ENCODE data around the gene MAEA.

MAEA gene

GRCh38 chr4:1374706-1375045 is 85.0 kb downstream of the MAEA start:
- Histone ChIP-seq H3K4me3 (ENCODE audit: low read length) (no peak overlapping the region), H3K27ac (ENCODE audit: low read length) (no peak overlapping the region), H3K4me1 (ENCODE audit: control insufficient read depth, low read depth, low read length) (no peaks in the 10 kb centered on the region), H3K9ac (ENCODE audit: low read length) (no peak overlapping the region), H3K9me3 (ENCODE audit: control insufficient read depth, low read depth, low read length) (no peaks in the 10 kb centered on the region), H3K27me3 (ENCODE audit: control insufficient read depth, insufficient read depth, low read length) (no peaks in the 10 kb centered on the region), H3K36me3 (ENCODE audit: control insufficient read depth, low read depth, low read length) (no peaks in the 10 kb centered on the region)

DNA sequence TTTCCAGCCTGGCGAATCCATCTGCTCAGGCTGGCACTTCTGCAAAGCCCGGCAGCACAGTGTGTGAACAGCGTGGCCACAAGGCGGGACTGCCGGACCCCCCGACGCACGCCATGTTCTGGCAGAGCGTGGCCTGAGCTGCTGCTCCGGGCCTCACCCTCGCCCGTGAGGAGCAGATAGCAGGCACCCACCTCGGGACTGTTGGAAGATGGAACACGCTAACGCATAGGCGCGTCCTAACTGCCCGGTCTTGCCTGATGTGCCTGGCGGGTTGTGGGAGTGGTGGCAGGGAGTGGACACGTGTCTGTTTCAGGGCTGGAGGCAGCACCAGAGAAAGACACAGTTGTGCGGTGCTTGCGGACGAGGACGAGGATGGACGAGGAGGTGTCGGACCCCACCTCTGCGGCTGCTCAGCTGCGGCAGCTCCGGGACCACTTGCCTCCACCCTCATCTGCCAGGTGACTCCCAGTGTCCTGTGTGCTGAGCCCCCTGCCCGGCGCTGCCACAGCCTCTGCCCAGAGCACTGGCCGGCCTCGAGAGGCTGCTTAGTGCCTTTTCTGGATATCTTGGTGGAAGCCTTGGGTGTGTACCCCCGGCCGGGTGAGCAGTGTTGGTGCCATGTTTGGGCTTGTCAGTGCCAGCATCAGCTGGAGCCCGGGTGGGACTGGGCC is 85.5 kb downstream of the MAEA start:
- Histone ChIP-seq H3K9ac (ENCODE audit: low read length) (no peak overlapping the region), H3K27me3 (ENCODE audit: control insufficient read depth, insufficient read depth, low read length) (no peaks in the 10 kb centered on the region), H3K36me3 (ENCODE audit: control insufficient read depth, low read depth, low read length) (no peaks in the 10 kb centered on the region), H3K4me3 (ENCODE audit: low read length) (no peak overlapping the region), H3K27ac (ENCODE audit: low read length) (no peak overlapping the region), H3K4me1 (ENCODE audit: control insufficient read depth, low read depth, low read length) (no peaks in the 10 kb centered on the region), H3K9me3 (ENCODE audit: control insufficient read depth, low read depth, low read length) (no peaks in the 10 kb centered on the region)

DNA sequence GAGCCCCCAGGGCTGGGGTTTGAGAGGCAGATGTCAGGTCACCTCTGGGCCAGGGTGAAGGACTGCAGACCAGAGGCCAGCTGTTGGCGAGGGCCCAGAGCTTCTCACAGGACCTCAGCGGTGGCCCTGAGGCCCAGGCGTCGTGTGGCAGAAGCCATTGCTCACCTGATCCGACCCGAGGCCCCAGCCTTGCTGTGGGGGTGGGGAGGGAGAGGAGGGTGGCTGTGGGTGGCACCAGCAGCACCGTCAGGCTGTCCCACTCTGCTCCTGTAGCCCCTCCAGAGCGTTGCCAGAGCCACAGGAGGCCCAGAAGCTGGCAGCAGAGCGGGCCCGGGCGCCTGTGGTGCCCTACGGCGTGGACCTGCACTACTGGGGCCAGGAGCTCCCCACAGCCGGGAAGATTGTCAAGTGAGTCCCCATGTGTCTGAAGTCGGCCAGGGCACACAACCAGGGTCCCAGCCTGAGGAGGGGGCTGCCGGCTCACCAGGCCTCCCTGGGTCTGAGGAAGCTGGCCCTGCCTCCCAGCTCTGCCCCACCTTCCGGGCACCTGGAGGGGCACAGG is 86.2 kb downstream of the MAEA start:
- Histone ChIP-seq H3K9me3 (ENCODE audit: control insufficient read depth, low read depth, low read length) (no peaks in the 10 kb centered on the region), H3K27ac (ENCODE audit: low read length) (no peak overlapping the region), H3K9ac (ENCODE audit: low read length) (no peak overlapping the region), H3K36me3 (ENCODE audit: control insufficient read depth, low read depth, low read length) (no peaks in the 10 kb centered on the region), H3K4me1 (ENCODE audit: control insufficient read depth, low read depth, low read length) (no peaks in the 10 kb centered on the region), H3K4me3 (ENCODE audit: low read length) (no peak overlapping the region), H3K27me3 (ENCODE audit: control insufficient read depth, insufficient read depth, low read length) (no peaks in the 10 kb centered on the region)

GRCh38 chr4:1376391-1376840 is 86.7 kb downstream of the MAEA start:
- H3K4me3 ChIP-seq (ENCODE audit: low read length), result no peak overlapping the region
- no peak overlapping the region for H3K9ac ChIP-seq (ENCODE audit: low read length)
- no peaks in the 10 kb centered on the region for H3K27me3 ChIP-seq (ENCODE audit: control insufficient read depth, insufficient read depth, low read length)
- H3K27ac ChIP-seq (ENCODE audit: low read length), result no peak overlapping the region
- no peaks in the 10 kb centered on the region for H3K36me3 ChIP-seq (ENCODE audit: control insufficient read depth, low read depth, low read length)
- no peaks in the 10 kb centered on the region for H3K9me3 ChIP-seq (ENCODE audit: control insufficient read depth, low read depth, low read length)
- no peaks in the 10 kb centered on the region for H3K4me1 ChIP-seq (ENCODE audit: control insufficient read depth, low read depth, low read length)

GRCh38 chr4:1376841-1377605 is 87.3 kb downstream of the MAEA start:
- H3K27me3 ChIP-seq (ENCODE audit: control insufficient read depth, insufficient read depth, low read length), result no peaks in the 10 kb centered on the region
- H3K4me3 ChIP-seq (ENCODE audit: low read length), result no peak overlapping the region
- no peaks in the 10 kb centered on the region for H3K9me3 ChIP-seq (ENCODE audit: control insufficient read depth, low read depth, low read length)
- no peaks in the 10 kb centered on the region for H3K36me3 ChIP-seq (ENCODE audit: control insufficient read depth, low read depth, low read length)
- no peaks in the 10 kb centered on the region for H3K4me1 ChIP-seq (ENCODE audit: control insufficient read depth, low read depth, low read length)
- no peak overlapping the region for H3K27ac ChIP-seq (ENCODE audit: low read length)
- H3K9ac ChIP-seq (ENCODE audit: low read length), result no peak overlapping the region

- no peaks in the 10 kb centered on the region for H3K36me3 ChIP-seq (ENCODE audit: control insufficient read depth, low read depth, low read length)
- H3K27me3 ChIP-seq (ENCODE audit: control insufficient read depth, insufficient read depth, low read length), result no peaks in the 10 kb centered on the region
- no peaks in the 10 kb centered on the region for H3K4me1 ChIP-seq (ENCODE audit: control insufficient read depth, low read depth, low read length)
- H3K9ac ChIP-seq (ENCODE audit: low read length), result no peak overlapping the region
- H3K27ac ChIP-seq (ENCODE audit: low read length), result no peak overlapping the region
- H3K4me3 ChIP-seq (ENCODE audit: low read length), result no peak overlapping the region
- H3K9me3 ChIP-seq (ENCODE audit: control insufficient read depth, low read depth, low read length), result no peaks in the 10 kb centered on the region
These were observed 88.0 kb downstream of the MAEA start for GRCh38 chr4:1377606-1378261.

- Histone ChIP-seq H3K27me3 (ENCODE audit: control insufficient read depth, insufficient read depth, low read length) (no peaks in the 10 kb centered on the region), H3K4me3 (ENCODE audit: low read length) (no peak overlapping the region), H3K9ac (ENCODE audit: low read length) (no peak overlapping the region), H3K36me3 (ENCODE audit: control insufficient read depth, low read depth, low read length) (no peaks in the 10 kb centered on the region), H3K4me1 (ENCODE audit: control insufficient read depth, low read depth, low read length) (no peaks in the 10 kb centered on the region), H3K27ac (ENCODE audit: low read length) (no peak overlapping the region), H3K9me3 (ENCODE audit: control insufficient read depth, low read depth, low read length) (no peaks in the 10 kb centered on the region)
These were observed 89.0 kb downstream of the MAEA start for GRCh38 chr4:1378559-1379231.

GRCh38 chr4:1379351-1379781 is 89.7 kb downstream of the MAEA start:
- no peaks in the 10 kb centered on the region for H3K4me1 ChIP-seq (ENCODE audit: control insufficient read depth, low read depth, low read length)
- no peak overlapping the region for H3K27ac ChIP-seq (ENCODE audit: low read length)
- H3K36me3 ChIP-seq (ENCODE audit: control insufficient read depth, low read depth, low read length), result no peaks in the 10 kb centered on the region
- no peaks in the 10 kb centered on the region for H3K27me3 ChIP-seq (ENCODE audit: control insufficient read depth, insufficient read depth, low read length)
- no peak overlapping the region for H3K9ac ChIP-seq (ENCODE audit: low read length)
- no peaks in the 10 kb centered on the region for H3K9me3 ChIP-seq (ENCODE audit: control insufficient read depth, low read depth, low read length)
- no peak overlapping the region for H3K4me3 ChIP-seq (ENCODE audit: low read length)

- Histone ChIP-seq H3K9ac (ENCODE audit: low read length) (no peak overlapping the region), H3K4me3 (ENCODE audit: low read length) (no peak overlapping the region), H3K4me1 (ENCODE audit: control insufficient read depth, low read depth, low read length) (no peaks in the 10 kb centered on the region), H3K27me3 (ENCODE audit: control insufficient read depth, insufficient read depth, low read length) (no peaks in the 10 kb centered on the region), H3K36me3 (ENCODE audit: control insufficient read depth, low read depth, low read length) (no peaks in the 10 kb centered on the region), H3K9me3 (ENCODE audit: control insufficient read depth, low read depth, low read length) (no peaks in the 10 kb centered on the region), H3K27ac (ENCODE audit: low read length) (no peak overlapping the region)
These were observed 90.2 kb downstream of the MAEA start for GRCh38 chr4:1379801-1380331.

- Histone ChIP-seq H3K36me3 (ENCODE audit: control insufficient read depth, low read depth, low read length) (no peaks in the 10 kb centered on the region), H3K27me3 (ENCODE audit: control insufficient read depth, insufficient read depth, low read length) (no peaks in the 10 kb centered on the region), H3K9me3 (ENCODE audit: control insufficient read depth, low read depth, low read length) (no peaks in the 10 kb centered on the region), H3K9ac (ENCODE audit: low read length) (no peak overlapping the region), H3K27ac (ENCODE audit: low read length) (no peak overlapping the region), H3K4me3 (ENCODE audit: low read length) (no peak overlapping the region), H3K4me1 (ENCODE audit: control insufficient read depth, low read depth, low read length) (no peaks in the 10 kb centered on the region)
These were observed 90.9 kb downstream of the MAEA start for GRCh38 chr4:1380368-1381151.

Measured in iPS-18a (cell line).